ENCODE data around the gene GALK2.

GRCh38 chr15:49278751-49279150, 108.7 kb downstream of the GALK2 start:
- TF ChIP-seq CTCF (IDR thresholded peaks at IDR 0.05) (no peak), EZH2 (IDR thresholded peaks at IDR 0.05; ENCODE audit: borderline replicate concordance, insufficient read depth, low read depth, low read length, poor library complexity, severe bottlenecking) (no peak)
